ENCODE data around the gene USP7.

DNA sequence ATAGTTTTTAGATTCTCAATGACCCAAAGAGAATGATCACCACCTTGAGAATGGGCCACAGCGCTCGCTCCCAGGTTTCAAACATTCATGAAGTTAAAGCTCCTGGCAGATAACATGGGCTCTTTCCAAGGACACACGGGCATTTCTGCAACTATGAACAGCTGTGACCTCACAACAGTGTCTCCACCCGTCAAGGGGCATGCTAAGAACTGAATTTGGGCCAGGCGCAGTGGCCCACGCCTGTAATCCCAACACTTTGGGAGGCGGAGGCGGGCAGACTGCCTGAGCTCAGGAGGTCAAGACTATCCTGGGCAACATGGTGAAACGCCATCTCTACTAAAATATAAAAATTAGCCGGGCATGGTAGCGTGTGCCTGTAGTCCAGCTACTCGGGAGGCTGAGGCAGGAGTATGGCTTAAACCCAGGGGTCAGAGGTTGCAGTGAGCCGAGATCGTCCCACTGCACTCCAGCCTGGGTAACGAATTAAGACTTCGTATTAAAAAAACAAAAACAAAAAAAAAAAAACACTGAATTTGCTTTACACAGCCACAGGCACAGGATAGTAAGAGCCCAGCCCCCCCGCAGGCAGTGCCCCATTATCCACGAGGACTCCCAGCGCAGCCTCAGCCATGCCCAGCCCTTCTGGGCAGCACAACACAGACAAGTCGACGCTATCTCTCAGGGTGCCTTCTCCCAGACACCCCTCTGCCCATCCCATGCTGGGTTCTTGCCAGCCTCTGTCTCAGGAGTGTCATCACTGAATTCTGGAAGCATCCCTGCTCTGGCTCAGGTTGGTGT, 7.2 kb downstream of the USP7 start:
- TF ChIP-seq, protein P1, sequence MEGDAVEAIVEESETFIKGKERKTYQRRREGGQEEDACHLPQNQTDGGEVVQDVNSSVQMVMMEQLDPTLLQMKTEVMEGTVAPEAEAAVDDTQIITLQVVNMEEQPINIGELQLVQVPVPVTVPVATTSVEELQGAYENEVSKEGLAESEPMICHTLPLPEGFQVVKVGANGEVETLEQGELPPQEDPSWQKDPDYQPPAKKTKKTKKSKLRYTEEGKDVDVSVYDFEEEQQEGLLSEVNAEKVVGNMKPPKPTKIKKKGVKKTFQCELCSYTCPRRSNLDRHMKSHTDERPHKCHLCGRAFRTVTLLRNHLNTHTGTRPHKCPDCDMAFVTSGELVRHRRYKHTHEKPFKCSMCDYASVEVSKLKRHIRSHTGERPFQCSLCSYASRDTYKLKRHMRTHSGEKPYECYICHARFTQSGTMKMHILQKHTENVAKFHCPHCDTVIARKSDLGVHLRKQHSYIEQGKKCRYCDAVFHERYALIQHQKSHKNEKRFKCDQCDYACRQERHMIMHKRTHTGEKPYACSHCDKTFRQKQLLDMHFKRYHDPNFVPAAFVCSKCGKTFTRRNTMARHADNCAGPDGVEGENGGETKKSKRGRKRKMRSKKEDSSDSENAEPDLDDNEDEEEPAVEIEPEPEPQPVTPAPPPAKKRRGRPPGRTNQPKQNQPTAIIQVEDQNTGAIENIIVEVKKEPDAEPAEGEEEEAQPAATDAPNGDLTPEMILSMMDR (conservative IDR thresholded peaks at IDR 0.05; ENCODE audit: low read depth, low read length) = no peak
- no peak for TF ChIP-seq EZH2 (IDR thresholded peaks at IDR 0.05; ENCODE audit: borderline replicate concordance, low read depth, low read length, poor library complexity, severe bottlenecking)
